Amniotic epithelial cell (primary cell): ENCODE measurements around the gene NDUFB6.
"Not testable (repeated sequence)": the region's sequence is repeated elsewhere in the genome, so short reads cannot be mapped to it uniquely, and the experiment has no call there.

ENCODE experiments used
- DNase-seq: peaks from one replicate; pipeline ENCODE4 v3.0.0-alpha.2; 2010; ENCODE audit warnings: low read depth

NDUFB6 gene

DNA sequence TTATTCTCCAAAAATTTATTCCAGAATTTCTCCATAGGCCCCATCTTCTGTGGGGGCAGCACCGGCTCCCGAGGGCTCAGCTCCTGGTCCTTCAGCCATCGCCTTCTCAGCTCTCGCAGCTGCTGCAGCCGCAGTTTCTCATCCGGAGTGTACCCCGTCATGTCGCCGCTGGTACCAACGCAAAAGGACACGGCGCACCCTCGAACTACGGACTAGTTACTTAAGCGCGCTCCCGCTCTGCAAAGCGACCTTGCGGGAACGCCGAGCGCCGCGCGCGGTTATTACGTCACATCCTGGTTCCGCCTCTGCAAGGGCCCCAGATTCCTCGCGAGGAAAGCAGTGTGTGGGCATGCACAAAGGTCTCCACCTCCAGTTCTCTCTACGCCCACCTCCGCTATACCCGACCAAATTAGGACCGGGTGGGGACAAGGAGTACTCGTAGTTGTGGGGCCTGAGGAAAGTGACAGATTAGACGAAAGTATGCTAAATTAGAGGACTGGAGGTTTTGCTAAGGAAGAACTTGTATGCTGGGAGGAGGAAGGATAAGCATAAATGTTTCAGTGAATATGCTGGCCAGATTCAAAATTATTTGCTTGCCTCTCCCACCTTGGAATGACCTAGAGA lies at the start of gene NDUFB6:
Gene NDUFB6 (minus strand): TSS at position 260 of the 624 bp plus-strand sequence. CDS start 99 bp downstream, at position 161.
- DNase-seq = peak; percentile 89

DNA sequence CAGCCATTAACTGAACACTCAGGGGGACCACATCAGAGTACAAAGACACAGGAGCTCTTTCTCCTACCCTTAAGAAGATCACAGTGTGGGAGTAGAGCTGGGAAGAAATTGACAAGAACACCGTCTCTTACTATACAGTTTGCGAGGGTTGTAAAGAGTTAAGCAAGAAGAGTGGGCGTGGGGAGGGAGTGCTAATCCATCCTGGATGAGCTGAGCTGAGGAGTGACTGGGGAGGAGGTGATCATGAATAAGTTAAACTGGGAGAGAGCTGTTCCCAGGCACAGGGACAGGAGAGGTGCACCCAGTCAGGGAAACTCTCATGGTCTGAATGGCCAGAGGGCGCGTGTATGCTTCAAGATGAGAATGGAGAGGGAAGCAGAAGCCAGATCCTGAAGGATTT lies 45.3 kb upstream of the NDUFB6 start:
- DNase-seq = no peak

DNA sequence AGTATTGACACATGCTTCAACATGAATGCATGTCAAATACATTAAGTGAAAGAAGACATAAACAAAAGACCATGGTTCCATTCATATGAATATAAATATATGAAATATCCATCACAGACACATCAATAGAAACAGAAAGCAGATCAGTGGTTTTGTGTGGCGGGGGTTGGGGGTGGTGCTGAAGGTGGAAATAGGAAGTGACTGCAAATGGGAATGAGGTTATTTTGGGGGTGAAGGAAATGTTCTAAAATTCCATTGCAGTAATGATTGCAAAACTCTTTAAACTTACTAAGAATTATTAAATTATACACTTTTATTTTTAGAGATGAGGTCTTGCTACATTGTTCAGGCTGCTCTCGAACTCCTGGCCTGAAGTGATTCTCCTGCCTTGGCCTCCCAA lies 33.9 kb upstream of the NDUFB6 start:
- DNase-seq = no peak

DNA sequence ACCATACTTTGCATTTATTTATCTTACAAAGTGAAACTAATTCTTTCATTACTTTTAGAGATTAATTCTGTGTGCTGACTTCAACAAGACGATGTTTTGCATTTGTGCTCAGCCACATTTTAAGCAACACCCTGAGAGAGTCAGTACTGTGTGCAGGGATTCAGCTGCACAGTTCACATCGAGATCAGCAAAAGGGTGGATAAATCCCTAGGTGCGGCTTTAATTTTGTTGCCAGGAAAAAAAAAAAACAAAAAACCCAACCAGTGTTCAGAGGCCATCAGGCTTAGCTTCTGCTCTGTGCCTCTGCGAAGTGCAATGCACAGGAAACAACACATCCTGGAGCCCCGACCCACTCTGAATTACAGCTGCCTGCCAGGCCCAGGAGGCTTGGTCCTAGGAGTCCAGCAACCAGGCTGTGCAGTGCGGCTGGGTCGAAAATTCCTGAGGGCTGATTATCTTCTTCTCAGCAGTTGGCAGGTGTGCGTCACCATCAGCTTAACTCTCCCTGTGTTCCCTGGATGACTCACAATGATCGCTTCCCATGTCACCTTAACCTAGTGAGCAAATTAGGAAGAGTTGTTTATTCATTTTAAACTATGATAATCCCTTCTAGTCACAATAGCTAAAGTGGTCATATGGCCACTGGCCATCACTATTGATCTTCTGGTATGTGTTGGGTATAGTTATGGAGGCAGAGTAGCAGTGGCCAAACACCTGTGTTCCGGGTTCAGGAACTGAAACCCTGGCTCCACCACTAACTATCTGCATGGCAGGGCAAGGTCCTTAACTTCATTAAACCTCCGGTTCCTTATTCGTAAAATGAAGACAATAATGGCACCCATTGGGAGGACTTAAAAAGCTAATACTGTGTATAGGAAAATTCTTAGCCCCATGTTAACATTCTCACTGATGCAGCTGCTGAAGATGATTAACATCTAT lies 31.2 kb upstream of the NDUFB6 start:
- peak; percentile 1 for DNase-seq

DNA sequence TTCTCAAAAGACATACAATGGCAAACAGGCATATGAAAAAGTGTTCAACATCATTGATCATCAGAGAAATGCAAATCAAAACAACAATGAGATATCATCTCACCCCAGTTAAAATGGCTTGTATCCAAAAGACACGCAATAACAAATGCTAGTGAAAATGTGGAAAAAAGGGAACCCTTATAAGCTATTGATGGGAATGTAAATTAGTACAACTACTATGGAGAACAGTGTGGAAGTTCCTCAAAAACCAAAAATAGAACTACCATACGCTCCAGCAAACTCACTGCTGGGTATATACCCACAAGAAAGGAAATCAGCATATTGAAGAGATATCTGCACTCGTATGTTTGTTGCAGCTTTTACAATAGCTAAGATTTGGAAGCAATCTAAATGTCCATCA lies 26.1 kb upstream of the NDUFB6 start:
- not testable (repeated sequence) for DNase-seq

DNA sequence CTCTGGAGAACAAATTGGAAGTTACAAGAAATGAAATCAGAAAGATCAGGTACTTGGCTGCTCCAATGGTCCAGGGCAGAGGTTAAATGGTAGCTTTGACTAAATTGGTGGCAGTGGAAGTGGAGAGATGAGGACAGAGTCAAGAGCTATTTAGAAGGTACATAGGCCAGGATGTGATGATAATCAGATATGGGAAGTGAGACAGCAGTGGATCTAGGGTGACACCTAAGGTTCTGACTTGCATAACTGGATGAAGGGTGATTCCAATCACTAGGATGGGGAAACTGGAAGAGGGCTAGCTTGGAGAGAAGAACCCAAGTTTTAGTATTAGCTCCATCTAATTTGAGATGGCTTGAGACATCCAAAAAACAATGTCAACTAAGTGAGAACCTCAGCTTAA lies 24.0 kb upstream of the NDUFB6 start:
- no peak for DNase-seq

DNA sequence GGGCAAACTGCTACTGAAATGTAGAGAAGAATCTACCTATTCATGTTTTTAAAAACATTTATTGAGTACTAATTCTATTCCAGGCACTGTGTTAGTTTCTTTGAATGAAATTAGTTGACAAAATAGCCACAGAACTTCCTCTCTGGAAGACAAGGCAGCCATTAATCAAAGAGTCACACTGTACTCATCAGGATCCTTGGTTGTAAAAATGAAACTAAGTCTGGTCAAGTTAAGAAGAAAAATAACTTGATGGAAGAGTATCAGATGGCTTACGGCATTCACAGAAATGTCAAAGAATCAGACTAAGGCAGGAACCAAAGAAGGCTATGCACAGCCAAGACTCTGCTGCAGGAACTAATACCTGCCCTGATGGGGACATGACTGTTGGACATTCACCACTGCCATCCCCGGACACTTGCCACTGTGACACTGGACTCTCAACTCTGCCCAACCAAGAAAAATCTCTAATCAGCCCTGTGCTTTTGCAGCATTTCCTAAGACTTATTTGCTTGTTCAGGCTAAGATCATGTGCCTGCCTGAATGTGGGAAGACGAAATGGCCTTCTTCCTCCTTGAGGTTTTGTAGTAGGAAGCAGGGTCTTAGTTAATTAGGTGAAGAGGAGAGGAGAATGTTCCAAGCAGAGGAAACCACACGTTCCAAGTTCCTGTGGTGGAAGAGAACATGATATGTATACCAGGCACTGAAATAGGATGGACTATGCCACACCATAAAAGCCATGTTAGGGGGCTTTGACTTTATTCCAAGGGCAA lies 23.3 kb upstream of the NDUFB6 start:
- DNase-seq = no peak

DNA sequence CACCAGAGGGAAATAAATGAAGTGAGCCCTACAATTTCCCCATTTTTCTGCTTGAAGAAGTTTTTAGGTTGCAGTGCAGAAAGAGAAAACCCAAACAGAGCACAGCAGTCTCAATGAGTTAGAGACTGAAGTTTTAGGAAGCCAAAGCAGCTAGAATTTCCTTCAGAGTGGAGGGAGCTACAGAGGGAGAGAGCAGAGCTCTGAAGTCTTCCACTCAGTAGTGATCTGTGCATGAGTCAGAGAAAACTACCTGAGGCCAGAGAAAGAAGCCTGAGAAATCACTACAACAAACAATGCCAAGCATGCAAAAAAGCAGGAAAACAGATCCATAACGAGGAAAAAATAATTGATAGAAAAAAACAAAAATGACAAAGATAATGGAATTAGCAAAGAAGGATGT lies 17.9 kb upstream of the NDUFB6 start:
- no peak for DNase-seq

DNA sequence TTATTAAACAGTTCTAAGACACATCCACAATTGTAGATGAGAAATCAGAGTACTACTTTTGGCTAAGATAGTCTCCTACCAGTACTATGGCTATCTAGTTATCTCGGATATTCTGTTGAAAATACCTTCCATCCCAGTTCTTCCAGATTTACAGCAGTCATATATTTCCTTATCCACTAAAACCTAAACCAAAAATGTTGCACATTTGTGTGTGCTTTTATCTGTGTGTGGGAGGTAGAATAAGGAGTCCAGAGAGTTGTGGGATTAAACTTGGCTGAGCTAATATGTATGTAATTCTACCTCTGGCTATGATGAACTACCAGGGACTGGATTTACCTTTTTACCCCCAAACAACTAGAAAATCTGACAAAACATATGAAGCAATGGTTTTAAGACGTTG lies 17.5 kb upstream of the NDUFB6 start:
- peak; percentile 25 for DNase-seq

DNA sequence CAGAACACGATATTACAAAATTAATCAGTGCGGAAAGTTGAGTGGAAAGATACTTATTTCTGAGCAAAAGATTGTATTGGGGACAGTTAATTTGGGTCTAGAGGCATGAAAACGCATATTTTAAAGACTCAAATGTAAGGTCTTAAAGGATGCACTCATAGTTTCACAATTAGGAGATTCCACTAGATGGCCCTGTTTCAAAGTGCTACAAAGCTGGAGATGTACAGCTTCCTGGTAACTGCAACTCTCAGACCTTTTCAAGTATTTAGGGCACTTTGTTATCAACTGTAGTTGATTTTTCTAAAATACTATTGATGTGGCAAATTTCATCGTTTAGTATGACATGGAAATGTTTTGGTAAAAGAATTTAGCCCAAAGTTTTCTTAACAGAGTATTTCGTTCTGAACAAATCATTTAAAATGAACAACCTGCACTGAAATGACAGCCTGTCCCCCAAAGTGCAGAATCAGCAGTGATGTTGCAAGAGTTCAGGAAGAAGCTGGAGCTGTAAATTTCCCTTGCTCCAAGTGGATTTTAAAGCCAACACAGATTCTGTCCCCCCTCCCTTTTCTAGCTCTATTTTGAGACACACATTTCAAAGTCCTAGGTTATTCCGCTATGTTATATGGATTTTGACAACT lies 16.2 kb upstream of the NDUFB6 start:
- DNase-seq = peak; percentile 53

DNA sequence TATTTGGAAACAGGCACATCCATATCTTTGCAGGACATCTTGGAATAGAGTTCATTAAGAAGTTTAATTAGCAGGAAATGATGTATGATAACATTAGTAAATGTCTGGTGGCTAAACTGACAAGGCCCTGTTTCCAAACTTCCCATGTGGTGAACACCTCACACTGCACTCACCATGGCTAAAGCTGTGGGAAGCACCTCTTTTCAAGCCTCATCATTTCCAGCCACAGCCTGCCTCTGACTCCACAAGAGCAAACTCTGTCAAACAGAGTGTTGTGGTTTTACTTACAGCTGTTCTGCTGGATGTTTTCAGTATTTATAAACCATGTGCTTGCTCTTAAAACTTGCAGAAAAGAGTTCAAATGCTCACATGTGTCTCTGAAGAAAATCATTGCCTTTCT lies 14.9 kb upstream of the NDUFB6 start:
- peak; percentile 14 for DNase-seq

DNA sequence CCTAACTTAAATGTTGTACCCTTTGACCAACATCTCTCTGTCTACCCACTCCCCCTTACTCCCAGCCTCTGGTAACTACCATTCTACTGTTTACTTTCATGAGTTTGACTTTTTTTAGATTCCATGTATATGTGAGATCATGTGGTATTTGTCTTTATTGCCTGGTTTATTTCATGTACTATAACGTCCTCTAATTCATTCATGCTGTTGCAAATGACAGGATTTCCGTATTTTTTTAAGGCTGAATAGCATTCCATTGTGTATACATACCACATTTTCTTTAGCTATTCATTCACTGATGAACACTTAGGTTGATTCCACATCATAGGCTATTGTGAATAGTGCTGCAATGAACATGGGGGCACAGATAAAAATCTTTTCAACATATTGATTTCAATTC lies 11.8 kb upstream of the NDUFB6 start:
- no peak for DNase-seq

DNA sequence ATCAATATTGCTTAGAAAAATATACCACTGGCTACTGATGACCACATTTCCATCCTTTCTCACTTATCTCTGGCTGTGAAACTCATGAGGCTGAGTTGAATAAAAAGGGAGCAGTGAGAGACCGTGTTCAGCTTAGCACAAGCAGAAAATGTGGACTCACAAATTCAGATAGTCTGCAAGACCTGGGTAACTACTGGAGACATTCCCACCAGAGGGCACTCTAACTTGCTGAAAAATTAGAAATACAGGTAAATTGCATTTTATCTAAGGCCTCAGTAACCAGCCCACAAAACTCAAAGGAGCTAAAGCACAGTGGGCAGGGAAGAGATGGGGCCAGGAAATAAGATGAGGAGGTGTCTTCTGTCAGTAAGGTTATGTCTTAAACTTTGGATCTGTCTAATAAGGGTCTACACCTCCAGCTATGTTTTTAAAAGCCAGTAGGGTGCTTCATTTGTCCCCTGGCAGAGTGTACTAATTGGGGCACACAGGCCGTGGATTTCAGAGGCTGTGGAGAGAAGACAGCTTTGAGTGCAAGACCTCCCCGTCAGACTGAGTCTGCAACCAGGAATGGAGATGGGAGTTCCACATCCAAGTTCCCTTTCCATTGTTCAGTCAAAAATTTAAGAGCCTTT lies 8.7 kb upstream of the NDUFB6 start:
- DNase-seq = peak; percentile 73

DNA sequence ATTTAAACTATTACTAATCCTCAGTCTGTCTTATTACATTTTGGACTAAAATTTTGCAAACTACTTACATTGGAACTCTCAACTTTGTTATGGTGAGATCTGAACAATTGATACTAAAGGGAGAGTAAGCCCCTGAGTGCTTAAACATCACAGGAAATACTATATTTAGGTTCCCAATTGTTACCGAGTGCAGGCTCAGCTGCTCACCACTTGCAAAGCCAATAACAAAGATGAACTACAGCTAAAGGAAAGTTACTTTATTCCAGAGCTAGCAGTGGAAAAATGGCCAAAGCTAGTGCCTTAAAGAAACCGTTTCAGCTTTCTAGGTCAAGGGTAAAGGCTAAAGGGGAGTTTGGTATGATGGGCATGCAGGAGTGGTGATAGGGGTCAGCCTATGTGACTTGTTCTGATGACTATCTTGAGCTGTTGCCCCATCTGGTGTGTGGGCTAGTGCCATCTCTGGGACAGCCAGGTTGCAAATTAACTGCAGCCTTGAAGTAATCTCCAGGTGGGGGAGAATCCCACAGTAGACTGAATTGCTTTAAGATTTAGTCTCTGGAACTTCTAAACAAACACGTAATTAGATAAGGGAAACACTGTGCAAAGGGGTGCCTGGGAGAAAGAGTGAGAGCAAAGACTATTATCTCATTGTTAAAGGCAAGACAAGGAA lies 7.8 kb upstream of the NDUFB6 start:
- peak; percentile 71 for DNase-seq

DNA sequence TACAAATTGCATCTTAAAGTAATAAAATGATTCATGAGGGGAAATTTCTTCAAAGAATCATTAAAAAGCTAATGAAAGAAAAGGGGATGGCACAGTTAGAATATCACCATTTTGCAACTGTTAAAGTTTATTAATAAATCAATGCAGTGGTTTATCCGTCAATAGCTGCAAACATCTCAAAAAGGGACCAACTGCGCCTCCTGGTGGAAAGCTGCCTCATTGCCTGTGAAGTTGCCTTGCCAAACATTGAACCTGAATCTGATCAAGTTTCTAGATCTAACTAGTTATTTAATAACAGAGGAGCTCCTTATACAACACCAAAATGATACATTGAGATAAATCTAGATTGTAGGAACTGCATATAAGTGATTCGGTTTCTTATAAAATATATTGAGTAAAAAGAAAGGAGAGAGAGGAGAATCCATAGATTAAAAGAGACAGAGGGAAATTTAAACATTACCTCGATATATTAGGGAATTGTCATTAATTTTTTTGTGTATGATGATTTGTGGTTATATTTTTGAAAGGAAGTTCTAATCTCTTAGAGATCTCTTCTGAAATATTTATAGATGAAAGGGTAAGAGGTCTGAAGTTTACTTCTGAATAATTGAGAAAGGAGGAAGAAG lies 6.9 kb upstream of the NDUFB6 start:
- peak; percentile 37 for DNase-seq

DNA sequence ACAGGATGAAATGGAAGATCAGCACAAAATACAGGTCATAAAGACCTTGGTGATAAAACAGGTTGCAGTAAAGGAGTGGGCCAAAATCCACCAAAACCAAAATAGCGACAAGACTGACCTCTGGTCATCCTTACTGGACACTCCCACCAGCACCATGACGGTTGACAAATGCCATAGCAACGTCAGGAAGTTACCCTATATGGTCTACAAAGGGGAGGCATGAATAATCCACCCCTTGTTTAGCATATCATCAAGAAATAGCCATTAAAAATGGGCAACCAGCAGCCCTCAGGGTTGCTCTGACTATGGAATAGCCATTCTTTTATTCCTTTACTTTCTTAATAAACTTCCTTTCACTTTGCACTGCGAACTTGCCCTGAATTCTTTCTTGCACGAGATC lies 6.0 kb upstream of the NDUFB6 start:
- DNase-seq = no peak

DNA sequence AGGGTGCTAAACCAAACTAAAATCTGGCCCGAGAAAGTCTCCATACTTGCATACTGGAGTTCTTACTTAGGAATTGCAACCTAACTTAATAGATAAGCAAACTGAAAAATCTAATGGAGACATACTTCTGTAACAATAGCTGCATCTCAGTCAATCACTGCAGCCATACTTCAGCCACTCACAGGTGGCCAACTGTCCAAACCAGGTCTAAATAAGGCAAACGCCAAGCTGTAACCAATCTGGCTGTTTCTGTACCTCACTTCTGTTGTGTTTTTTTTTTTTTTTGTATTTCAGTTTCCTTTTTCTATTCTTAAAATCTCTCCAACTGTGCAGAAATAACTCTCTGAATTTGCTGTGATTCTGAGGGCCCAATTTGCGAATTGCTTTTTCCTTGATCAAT lies 4.4 kb upstream of the NDUFB6 start:
- no peak for DNase-seq

DNA sequence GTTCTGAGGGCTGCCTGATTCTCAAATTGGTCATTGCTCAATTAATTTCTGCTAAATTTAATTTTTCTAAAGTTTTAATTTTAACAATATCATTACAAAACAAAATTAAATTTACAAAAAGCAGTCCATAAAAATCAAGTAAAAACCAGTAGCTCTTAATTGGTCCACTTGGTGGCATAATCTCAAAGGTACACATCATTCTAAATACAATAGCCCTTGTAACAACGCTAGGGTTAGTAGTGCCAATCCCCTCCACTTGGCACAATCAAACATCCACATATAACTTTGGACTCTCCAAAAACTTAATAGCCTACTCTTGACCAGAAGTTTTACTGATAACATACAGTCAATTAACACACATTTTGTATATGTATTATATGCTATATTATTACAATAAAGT lies 1.9 kb upstream of the NDUFB6 start:
- DNase-seq = no peak

DNA sequence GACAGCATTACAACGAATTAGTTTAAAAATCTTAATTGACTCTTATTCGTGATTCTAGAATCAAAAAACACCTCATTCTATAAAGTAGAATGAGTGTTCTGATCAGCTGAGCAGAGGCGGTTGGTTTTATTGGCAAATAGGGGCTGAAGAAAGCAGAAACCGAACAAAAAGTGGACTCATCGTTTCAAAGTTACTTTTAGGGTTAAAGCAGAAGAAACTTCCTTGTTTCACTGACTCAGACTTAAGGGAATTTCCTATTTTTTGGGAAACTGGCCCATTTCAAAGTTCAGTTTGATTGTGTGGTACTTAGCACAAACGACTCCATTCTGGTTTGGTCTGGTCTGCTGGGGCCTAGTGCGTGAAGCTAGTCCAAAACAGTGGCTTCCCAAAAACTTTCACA lies 862 bp upstream of the NDUFB6 start:
- DNase-seq = no peak

DNA sequence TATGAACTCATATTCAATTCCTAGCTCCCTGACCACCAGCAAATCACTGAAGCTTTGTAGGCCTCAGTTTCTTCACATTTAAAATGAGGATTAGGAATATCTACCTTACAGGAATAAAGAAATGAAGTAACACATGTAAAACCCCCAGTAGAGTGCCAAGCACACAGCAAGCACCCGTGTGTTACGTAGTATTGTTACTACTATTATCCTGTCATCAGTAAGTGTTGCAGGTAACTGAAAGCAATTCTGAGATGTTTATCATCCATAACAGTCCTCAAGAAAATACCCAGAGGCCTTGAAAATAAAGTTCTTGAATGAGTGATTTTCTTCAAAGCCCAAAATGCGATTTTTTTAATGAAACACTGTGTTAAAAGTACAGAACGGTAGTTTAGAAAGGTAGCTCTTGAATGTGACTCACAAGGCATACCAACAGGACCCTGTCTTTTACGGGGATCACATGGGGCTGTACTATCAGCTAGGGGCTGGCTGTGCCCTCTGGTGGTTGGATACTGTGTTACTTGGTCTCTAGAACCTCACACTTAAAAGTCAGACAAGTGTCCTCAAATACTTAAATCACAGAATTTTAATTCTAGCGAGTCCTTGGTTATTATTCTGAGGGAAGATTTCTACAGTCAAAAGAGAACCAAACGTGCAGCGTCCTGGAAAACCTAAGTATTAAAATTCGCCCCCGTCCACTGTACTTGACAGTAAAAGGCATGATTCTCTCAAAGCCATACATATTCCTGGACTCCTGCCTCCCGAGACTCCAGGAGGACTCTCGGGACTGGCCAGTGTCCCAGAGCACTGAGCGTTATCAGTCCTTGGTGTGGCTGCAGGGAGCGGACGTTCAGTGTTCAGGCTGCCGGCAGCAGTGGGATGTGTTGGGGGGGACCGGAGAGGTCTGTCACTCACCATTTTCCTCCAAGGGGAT lies 725 bp downstream of the NDUFB6 start:
- peak; percentile 81 for DNase-seq
